SK-N-SH (cell line): Measurements from ENCODE around the gene MACROD2. TPM values are rescaled to one million over a fixed set of nuclear protein-coding genes. Genes with fewer than 3 reads are reported as not detected.

Experiments used
- CTCF ChIA-PET: fragments of 300-600, 350-600 bp; formaldehyde crosslinking; extraction: SDS; loops from one replicate; lab custom pipeline; 2021; lab: Yijun Ruan, JAX
- POLR2A ChIA-PET: fragments of 350-600 bp; sonication (Branson Sonifier 250); formaldehyde crosslinking; extraction: SDS; loops from one replicate; lab custom pipeline; 2020; ENCODE audit warnings: antibody characterized with exemption, inconsistent platforms; lab: Yijun Ruan, JAX
- DNase-seq: peaks from one replicate; pipeline ENCODE4 v3.0.0; 2012
- H2AFZ ChIP-seq: fragments of 200-600 bp; sonication (generic); 2 replicates; pipeline ENCODE4 v1.8.1; 2016; ENCODE audit warnings: antibody characterized with exemption, mild to moderate bottlenecking, low read depth
- H3F3A ChIP-seq: fragments of 200-600 bp; sonication (generic); replicated peaks from 2 replicates; pipeline ENCODE3; 2016; ENCODE audit warnings: antibody characterized with exemption, mild to moderate bottlenecking; ENCODE audit not compliant: insufficient read depth
- H3K27ac ChIP-seq, 2 experiments: fragments of 200-500 bp in 1 of 2; fragments of 200-600 bp in 1 of 2; sonication (Bioruptor generic) in 1 of 2; sonication (generic), shearing (Covaris generic) in 1 of 2; 2 replicates each; pipeline versions ENCODE4 v1.5.1 to v1.6.1; 2014 to 2016; ENCODE audit warnings: low read depth in 2 of 2, inconsistent platforms in 1 of 2, low read length in 1 of 2, mild to moderate bottlenecking in 1 of 2, mixed read lengths in 1 of 2
- H3K27me3 ChIP-seq: fragments of 200-600 bp; sonication (generic), shearing (Covaris generic); 2 replicates; pipeline ENCODE4 v1.6.1; 2016; ENCODE audit warnings: mixed run types; ENCODE audit not compliant: insufficient read depth
- H3K36me3 ChIP-seq, 2 experiments: fragments of 200-500 bp in 1 of 2; fragments of 200-600 bp in 1 of 2; sonication (Bioruptor generic) in 1 of 2; sonication (generic) in 1 of 2; replicated peaks in 1 of 2; 2 replicates each; pipeline versions ENCODE3 to v1.5.1; 2014 to 2016; ENCODE audit warnings: low read length in 1 of 2, mild to moderate bottlenecking in 1 of 2; ENCODE audit not compliant: insufficient read depth in 2 of 2, control insufficient read depth in 1 of 2
- H3K4me1 ChIP-seq, 2 experiments: fragments of 200-500 bp in 1 of 2; fragments of 200-600 bp in 1 of 2; sonication (Bioruptor generic) in 1 of 2; sonication (generic), shearing (Covaris generic) in 1 of 2; 2 replicates each; pipeline versions ENCODE4 v1.5.1 to v1.6.1; 2014 to 2016; ENCODE audit warnings: low read depth in 1 of 2, low read length in 1 of 2, mixed run types in 1 of 2; ENCODE audit not compliant: insufficient read depth in 2 of 2, control insufficient read depth in 1 of 2
- H3K4me2 ChIP-seq: fragments of 200-600 bp; sonication (generic), shearing (Covaris generic); 2 replicates; pipeline ENCODE4 v1.6.1; 2017; ENCODE audit warnings: mixed run types
- H3K4me3 ChIP-seq, 2 experiments: fragments of 200-500 bp in 1 of 2; fragments of 200-600 bp in 1 of 2; sonication (Bioruptor generic) in 1 of 2; sonication (generic), shearing (Covaris generic) in 1 of 2; 2 replicates each; pipeline versions ENCODE4 v1.5.1 to v1.8.1; 2014 to 2016; ENCODE audit warnings: low read depth in 2 of 2, inconsistent platforms in 1 of 2, low read length in 1 of 2, mild to moderate bottlenecking in 1 of 2, mixed read lengths in 1 of 2, moderate library complexity in 1 of 2
- H3K79me2 ChIP-seq: fragments of 200-600 bp; sonication (generic); 2 replicates; pipeline ENCODE4 v1.8.1; 2017; ENCODE audit warnings: mild to moderate bottlenecking; ENCODE audit not compliant: insufficient read depth
- H3K9ac ChIP-seq: fragments of 200-600 bp; sonication (generic); 2 replicates; pipeline ENCODE4 v1.6.1; 2017; ENCODE audit warnings: mixed run types
- H3K9me2 ChIP-seq: fragments of 200-600 bp; sonication (generic); 2 replicates; pipeline ENCODE4 v1.6.1; 2017; ENCODE audit warnings: mixed run types
- H3K9me3 ChIP-seq: fragments of 200-600 bp; sonication (generic); 2 replicates; pipeline ENCODE4 v1.6.1; 2017; ENCODE audit warnings: mixed run types, mild to moderate bottlenecking, moderate library complexity
- H4K20me1 ChIP-seq: fragments of 200-600 bp; sonication (generic); 2 replicates; pipeline ENCODE4 v1.6.1; 2017; ENCODE audit warnings: mild to moderate bottlenecking, mixed run types; ENCODE audit not compliant: insufficient read depth
- EP300 ChIP-seq, 2 experiments: IDR thresholded peaks; 2 replicates each; pipeline versions ENCODE4 v1.4.0 to v1.6.1; 2012; ENCODE audit warnings: borderline replicate concordance in 1 of 2, low read depth in 1 of 2, low read length in 1 of 2
- EZH2phosphoT487 ChIP-seq: fragments of 200-600 bp; sonication (generic); IDR thresholded peaks from 2 replicates; pipeline ENCODE4 v1.6.1; 2017; ENCODE audit warnings: low read depth, mixed run types, mild to moderate bottlenecking, antibody characterized with exemption, moderate library complexity, borderline replicate concordance
- FOSL2 ChIP-seq: IDR thresholded peaks from 2 replicates; pipeline ENCODE4 v1.4.0; 2012; ENCODE audit warnings: low read depth, mild to moderate bottlenecking, moderate library complexity, borderline replicate concordance
- FOXJ3 ChIP-seq: sonication (generic); formaldehyde crosslinking; IDR thresholded peaks from 2 replicates; pipeline ENCODE4 v1.5.1; 2020; ENCODE audit warnings: mild to moderate bottlenecking, missing genetic modification reagents
- FOXM1 ChIP-seq: IDR thresholded peaks from 2 replicates; pipeline ENCODE4 v1.4.0; 2012; ENCODE audit warnings: low read depth, mild to moderate bottlenecking
- GATA2 ChIP-seq: sonication (generic); formaldehyde crosslinking; IDR thresholded peaks from 2 replicates; pipeline ENCODE4 v1.5.0; 2020; ENCODE audit warnings: mild to moderate bottlenecking, missing genetic modification reagents
- IRF3 ChIP-seq: fragments of 150-350 bp; IDR thresholded peaks from 2 replicates; pipeline ENCODE4 v1.6.1; 2016; ENCODE audit warnings: mild to moderate bottlenecking, low read depth, low read length
- JUND ChIP-seq: IDR thresholded peaks from 2 replicates; pipeline ENCODE4 v1.4.0; 2012
- MAX ChIP-seq: IDR thresholded peaks from 2 replicates; pipeline ENCODE4 v1.4.0; 2012; ENCODE audit warnings: low read depth
- MXI1 ChIP-seq: IDR thresholded peaks from 2 replicates; pipeline ENCODE4 v1.6.1; 2012; ENCODE audit warnings: mild to moderate bottlenecking, low read depth, low read length, improper control_type of control experiment
- NFIC ChIP-seq: IDR thresholded peaks from 2 replicates; pipeline ENCODE4 v1.4.0; 2012; ENCODE audit warnings: borderline replicate concordance
- RAD21 ChIP-seq: IDR thresholded peaks from 2 replicates; pipeline ENCODE4 v1.6.1; 2012; ENCODE audit warnings: mild to moderate bottlenecking, low read length
- RCOR1 ChIP-seq: fragments of 150-350 bp; IDR thresholded peaks from 2 replicates; pipeline ENCODE4 v1.6.1; 2017; ENCODE audit warnings: antibody characterized with exemption, low read length
- REST ChIP-seq: IDR thresholded peaks from 2 replicates; pipeline ENCODE4 v1.6.1; 2012; ENCODE audit warnings: mild to moderate bottlenecking, low read depth, low read length, moderate library complexity
- RXRA ChIP-seq: IDR thresholded peaks from 2 replicates; pipeline ENCODE4 v1.4.0; 2012; ENCODE audit warnings: low read depth, mild to moderate bottlenecking, borderline replicate concordance
- SIN3A ChIP-seq: IDR thresholded peaks from 2 replicates; pipeline ENCODE4 v1.6.1; 2012; ENCODE audit warnings: low read depth, mild to moderate bottlenecking, low read length, moderate library complexity, borderline replicate concordance
- SMC3 ChIP-seq: IDR thresholded peaks from 2 replicates; pipeline ENCODE4 v1.6.1; 2012; ENCODE audit warnings: low read depth, low read length, improper control_type of control experiment
- TAF1 ChIP-seq: IDR thresholded peaks from 2 replicates; pipeline ENCODE4 v1.6.1; 2012; ENCODE audit warnings: low read depth, mild to moderate bottlenecking, low read length, moderate library complexity, borderline replicate concordance
- TCF12 ChIP-seq: IDR thresholded peaks from 2 replicates; pipeline ENCODE4 v1.4.0; 2012
- TEAD4 ChIP-seq: IDR thresholded peaks from 2 replicates; pipeline ENCODE4 v1.4.0; 2012; ENCODE audit warnings: mild to moderate bottlenecking, borderline replicate concordance; ENCODE audit not compliant: insufficient read depth
- USF1 ChIP-seq: IDR thresholded peaks from 2 replicates; pipeline ENCODE4 v1.4.0; 2012; ENCODE audit warnings: low read depth, borderline replicate concordance
- YY1 ChIP-seq: IDR thresholded peaks from 2 replicates; pipeline ENCODE4 v1.4.0; 2012; ENCODE audit warnings: low read depth, mild to moderate bottlenecking
- WGBS: methylation state at CpG from one replicate; pipeline ENCODE4 v1.1.6; 2017; ENCODE audit warnings: low lambda C conversion rate; 5-methylcytosine and 5-hydroxymethylcytosine counted together
- polyA plus RNA-seq, 3 experiments: library from polyadenylated mRNA; depleted of rRNA; stranded (reverse); fragments of >200 nt; gene quantifications; 2 replicates each; pipeline ENCODE4 v1.2.3, GENCODE V29; 2012

Gene MACROD2
- polyA plus RNA-seq, 1 of the 3 experiments (the other 2 are of a cell fraction), result 0.33 TPM

GRCh38 chr20:15705975-15706374, 1710.7 kb downstream of the MACROD2 start:
- Histone ChIP-seq H3K9me3 (no peaks in the 10 kb centered on the region), H3K4me1 (peaks cover 0 to 9% of the 10 kb centered on the region in 2 experiments; a peak in 1 of 4 replicates), H3K79me2 (no peaks in the 10 kb centered on the region), H3K9me2 (no peaks in the 10 kb centered on the region), H3K9ac (no peak overlapping the region), H3F3A (peaks cover 6% of the 10 kb centered on the region), H3K36me3 (no peaks in the 10 kb centered on the region), H3K4me2 (no peak overlapping the region), H3K27ac (no peak overlapping the region), H4K20me1 (no peaks in the 10 kb centered on the region), H3K4me3 (no peak overlapping the region), H2AFZ (no peak overlapping the region), H3K27me3 (no peaks in the 10 kb centered on the region)
- POLR2A ChIA-PET, result no interaction called here
- CTCF ChIA-PET, result interaction anchor here (0.7 kb wide), 1 partner anchor 224 kb away, joined by 3 read pairs; no protein-coding TSS in a partner anchor
- no peak for DNase-seq
- TF ChIP-seq TAF1 (no peak), TEAD4 (no peak), RXRA (no peak), NFIC (no peak), SMC3 (no peak), MAX (no peak), IRF3 (no peak), EZH2phosphoT487 (no peak), TCF12 (no peak), JUND (no peak), FOXM1 (no peak), FOXJ3 (CRISPR knock-in tag) (no peak)
- 64% methylated on average over 3 of the region's 3 CpGs for WGBS

GRCh38 chr20:15706719-15707118, 1711.4 kb downstream of the MACROD2 start:
- H3K36me3 ChIP-seq, result no peaks in the 10 kb centered on the region
- POLR2A ChIA-PET, result no interaction called here
- H3F3A ChIP-seq, result peaks cover 6% of the 10 kb centered on the region
- no peak overlapping the region for H3K4me2 ChIP-seq
- no peak overlapping the region for H3K27ac ChIP-seq
- H2AFZ ChIP-seq, result no peak overlapping the region
- no peaks in the 10 kb centered on the region for H3K27me3 ChIP-seq
- H3K4me3 ChIP-seq, result no peak overlapping the region
- no peaks in the 10 kb centered on the region for H4K20me1 ChIP-seq
- no peak for DNase-seq
- no peak overlapping the region for H3K9ac ChIP-seq
- peaks cover 0 to 9% of the 10 kb centered on the region in 2 experiments; a peak in 1 of 4 replicates for H3K4me1 ChIP-seq
- H3K79me2 ChIP-seq, result no peaks in the 10 kb centered on the region
- no peaks in the 10 kb centered on the region for H3K9me3 ChIP-seq
- CTCF ChIA-PET, result no interaction called here
- H3K9me2 ChIP-seq, result no peaks in the 10 kb centered on the region
- no peak for TF ChIP-seq GATA2
- TF ChIP-seq REST, result no peak
- TF ChIP-seq USF1, result no peak
- no peak for TF ChIP-seq NFIC
- no peak for TF ChIP-seq YY1
- no peak for TF ChIP-seq TEAD4
- TF ChIP-seq SIN3A, result no peak
- no peak for TF ChIP-seq EP300 (IDR thresholded peaks at IDR 0.05; ENCODE audit: borderline replicate concordance in 1 of 2, low read depth in 1 of 2, low read length in 1 of 2)
- TF ChIP-seq FOSL2, result no peak
- no peak for TF ChIP-seq RAD21
- TF ChIP-seq IRF3, result no peak
- no peak for TF ChIP-seq FOXM1
- TF ChIP-seq MXI1, result no peak
- TF ChIP-seq RCOR1, result no peak
